IPS DF 6.9 (cell line): Measurements from ENCODE around the gene SLC7A5.
"Not testable (repeated sequence)": the region's sequence is repeated elsewhere in the genome, so short reads cannot be mapped to it uniquely, and the experiment has no call there.

ENCODE experiments used
- DNase-seq: peaks from one replicate; pipeline ENCODE4 v3.0.0-alpha.2; 2013; ENCODE audit warnings: low read depth, low spot score
- H3K27ac ChIP-seq: one replicate; pipeline ENCODE4 v1.5.1; 2013; ENCODE audit warnings: low read length, control low read depth
- H3K27me3 ChIP-seq: 2 replicates; pipeline ENCODE4 v1.6.1; 2013; ENCODE audit warnings: mild to moderate bottlenecking, low read length; ENCODE audit not compliant: control insufficient read depth, insufficient read depth
- H3K36me3 ChIP-seq: 2 replicates; pipeline ENCODE4 v1.6.1; 2013; ENCODE audit warnings: low read length; ENCODE audit not compliant: control insufficient read depth, insufficient read depth
- H3K4me1 ChIP-seq: 2 replicates; pipeline ENCODE4 v1.6.1; 2013; ENCODE audit warnings: low read length; ENCODE audit not compliant: control insufficient read depth, insufficient read depth
- H3K4me3 ChIP-seq: 2 replicates; pipeline ENCODE4 v1.5.1; 2013; ENCODE audit warnings: mild to moderate bottlenecking, low read length
- H3K9me3 ChIP-seq: 2 replicates; pipeline ENCODE4 v1.6.1; 2013; ENCODE audit warnings: low read length, inconsistent platforms; ENCODE audit not compliant: control insufficient read depth, insufficient read depth
- WGBS: extraction: QIAGEN DNeasy Blood & Tissue Kit; methylation state at CpG from one replicate; pipeline ENCODE4 v1.1.7; 2013; ENCODE audit warnings: mixed read lengths, missing lambda C conversion rate; ENCODE audit not compliant: insufficient read length, insufficient coverage; 5-methylcytosine and 5-hydroxymethylcytosine counted together

Gene SLC7A5

DNA sequence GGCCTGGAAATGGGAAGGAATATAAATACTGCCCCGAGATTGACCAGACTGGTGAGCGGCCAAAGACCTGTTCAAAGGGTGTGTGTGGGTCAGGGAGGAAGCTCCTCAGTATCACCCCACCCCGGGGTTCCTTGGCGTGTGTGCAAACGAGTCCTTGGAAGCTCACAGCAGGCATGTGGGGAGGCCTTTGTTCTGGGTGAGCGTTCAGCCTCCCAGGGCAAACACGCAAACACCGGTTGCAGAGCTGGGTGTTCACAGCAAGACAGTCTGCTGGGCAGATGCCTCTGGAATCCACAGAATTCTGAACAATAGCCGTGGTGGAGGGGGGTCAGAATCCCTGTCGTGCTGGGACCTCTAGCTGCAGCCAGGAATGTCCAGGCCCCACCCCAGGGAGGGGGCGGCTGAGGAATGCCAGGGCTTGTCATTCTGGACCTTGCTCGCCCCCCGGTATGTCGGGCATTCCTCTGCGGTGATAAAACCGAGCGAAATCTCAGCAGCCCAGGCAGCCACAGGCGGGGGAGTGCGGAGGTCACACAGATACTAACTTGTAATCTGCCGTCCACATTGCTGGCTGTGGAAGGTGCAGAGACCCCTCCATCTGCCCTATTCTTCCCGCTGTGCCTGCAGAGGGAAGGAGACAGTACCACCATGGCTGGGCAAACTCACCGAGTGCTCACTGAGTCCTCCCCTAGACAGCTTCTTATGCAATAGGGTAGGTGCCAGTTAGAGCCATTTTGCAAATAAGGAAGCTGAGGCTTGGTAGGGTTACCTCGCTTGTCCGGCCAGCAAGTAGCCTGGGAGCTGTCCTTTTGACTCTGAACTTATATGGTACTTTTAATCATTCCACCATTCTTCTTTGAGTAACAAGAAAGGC, 1.3 kb upstream of the SLC7A5 start:
- DNase-seq, H3K4me1 ChIP-seq, H3K4me3 ChIP-seq, H3K27me3 ChIP-seq, H3K27ac ChIP-seq, H3K9me3 ChIP-seq, H3K36me3 ChIP-seq: not testable (repeated sequence)
- WGBS: no CpG with 5 or more reads among the region's 24 CpGs

DNA sequence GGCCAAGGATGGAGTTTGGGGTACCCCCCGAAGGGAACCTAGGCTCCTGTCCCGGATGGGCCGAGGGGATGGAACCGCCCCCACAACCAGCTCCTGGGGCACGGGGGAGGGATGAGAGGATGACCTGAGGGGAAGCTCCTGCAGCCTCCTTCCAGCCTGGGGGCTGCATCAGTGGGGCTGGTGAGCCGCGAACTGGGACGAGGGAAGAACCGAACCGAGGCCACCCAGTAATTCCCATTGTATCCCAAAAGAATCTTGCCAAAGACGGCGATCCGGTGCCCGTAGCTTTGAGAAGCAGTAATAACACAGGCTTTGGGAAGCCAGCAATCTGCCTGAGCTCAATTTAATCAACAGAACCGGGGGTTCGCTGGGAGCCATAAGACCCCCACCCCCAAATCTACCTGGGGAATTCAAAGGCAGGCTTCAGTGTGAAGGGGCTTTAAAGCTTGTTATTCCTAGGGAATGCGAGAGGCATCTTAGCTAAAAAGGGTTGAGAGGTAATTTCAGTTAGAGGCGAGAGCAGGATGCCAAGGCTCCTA, 641 bp upstream of the SLC7A5 start:
- H3K36me3 ChIP-seq, H3K27ac ChIP-seq, H3K4me3 ChIP-seq, DNase-seq, H3K4me1 ChIP-seq, H3K27me3 ChIP-seq, H3K9me3 ChIP-seq: not testable (repeated sequence)
- no CpG with 5 or more reads among the region's 18 CpGs for WGBS

DNA sequence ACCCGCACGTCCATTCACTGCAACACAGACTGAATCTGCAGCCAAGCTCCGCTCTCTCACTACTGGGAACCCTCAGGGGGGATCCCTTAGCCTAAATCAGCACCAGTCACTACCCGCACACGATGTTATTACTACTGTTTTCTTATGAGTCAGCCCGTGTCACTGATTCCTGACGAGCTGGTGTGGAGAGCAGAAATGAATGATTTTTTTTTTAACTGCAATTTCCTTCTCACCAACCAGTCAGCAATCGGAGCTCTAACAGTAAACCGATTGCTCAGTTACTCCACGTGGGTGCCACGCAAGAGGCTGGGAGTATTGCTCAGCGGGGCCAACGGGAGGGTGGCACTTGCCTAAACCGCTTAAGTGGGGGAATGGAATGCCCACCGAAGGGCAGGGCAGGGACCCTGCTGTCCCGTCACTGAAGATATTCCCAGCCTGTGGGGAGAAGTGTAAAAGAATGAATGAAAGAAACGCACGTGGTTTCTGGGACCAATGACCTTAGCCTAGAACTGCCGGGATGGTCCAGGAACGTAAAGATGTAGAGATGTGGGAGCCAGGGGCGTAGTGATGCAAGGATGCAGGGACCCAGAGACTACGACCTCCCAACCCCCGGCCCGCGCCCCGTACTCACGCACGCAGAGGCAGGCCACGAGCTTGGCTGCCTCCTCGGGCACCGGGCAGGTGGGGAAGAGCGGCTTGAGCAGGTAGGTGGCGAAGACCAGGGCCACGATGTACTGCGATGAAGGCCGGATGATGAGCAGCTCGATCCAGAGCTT, 865 bp downstream of the SLC7A5 start:
- peak overlapping the region; percentile 66; the same call in 1 of the 2 replicates for H3K4me3 ChIP-seq
- not testable (repeated sequence) for DNase-seq, H3K27me3 ChIP-seq, H3K9me3 ChIP-seq, H3K36me3 ChIP-seq, H3K4me1 ChIP-seq, H3K27ac ChIP-seq
- WGBS: no CpG with 5 or more reads among the region's 37 CpGs

DNA sequence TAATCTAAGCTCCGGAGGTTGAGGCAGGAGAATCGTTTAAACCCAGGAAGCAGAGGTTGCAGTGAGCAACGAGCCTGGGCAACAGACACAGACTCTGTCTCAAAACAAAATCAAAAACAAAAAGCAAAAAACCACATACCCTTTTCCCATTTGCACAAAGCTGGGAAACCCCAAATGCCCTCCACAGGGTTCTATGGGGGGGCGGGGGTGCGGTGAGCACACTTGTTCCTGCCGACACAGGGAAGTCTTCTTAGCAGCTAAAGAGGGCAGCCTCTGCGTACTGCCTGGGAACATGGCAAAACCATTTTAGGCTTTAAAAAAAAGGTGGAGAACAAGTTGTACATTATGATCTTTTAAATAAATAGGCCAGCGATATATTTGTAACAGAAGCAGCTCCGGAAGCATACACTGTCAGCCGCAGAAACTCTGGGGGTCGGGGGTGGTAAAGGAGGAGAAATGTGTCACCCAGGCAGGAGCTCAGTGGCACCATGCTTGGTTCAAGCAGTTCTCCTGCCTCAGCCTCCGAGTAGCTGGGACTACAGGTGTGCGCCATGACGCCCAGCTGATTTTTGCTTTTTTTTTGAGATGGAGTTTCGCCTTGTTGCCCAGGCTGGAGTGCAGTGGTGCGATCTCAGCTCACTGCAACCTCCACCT, 3.3 kb downstream of the SLC7A5 start:
- DNase-seq, H3K4me1 ChIP-seq, H3K36me3 ChIP-seq, H3K9me3 ChIP-seq, H3K27me3 ChIP-seq, H3K4me3 ChIP-seq, H3K27ac ChIP-seq: not testable (repeated sequence)
- WGBS: no CpG with 5 or more reads among the region's 16 CpGs

DNA sequence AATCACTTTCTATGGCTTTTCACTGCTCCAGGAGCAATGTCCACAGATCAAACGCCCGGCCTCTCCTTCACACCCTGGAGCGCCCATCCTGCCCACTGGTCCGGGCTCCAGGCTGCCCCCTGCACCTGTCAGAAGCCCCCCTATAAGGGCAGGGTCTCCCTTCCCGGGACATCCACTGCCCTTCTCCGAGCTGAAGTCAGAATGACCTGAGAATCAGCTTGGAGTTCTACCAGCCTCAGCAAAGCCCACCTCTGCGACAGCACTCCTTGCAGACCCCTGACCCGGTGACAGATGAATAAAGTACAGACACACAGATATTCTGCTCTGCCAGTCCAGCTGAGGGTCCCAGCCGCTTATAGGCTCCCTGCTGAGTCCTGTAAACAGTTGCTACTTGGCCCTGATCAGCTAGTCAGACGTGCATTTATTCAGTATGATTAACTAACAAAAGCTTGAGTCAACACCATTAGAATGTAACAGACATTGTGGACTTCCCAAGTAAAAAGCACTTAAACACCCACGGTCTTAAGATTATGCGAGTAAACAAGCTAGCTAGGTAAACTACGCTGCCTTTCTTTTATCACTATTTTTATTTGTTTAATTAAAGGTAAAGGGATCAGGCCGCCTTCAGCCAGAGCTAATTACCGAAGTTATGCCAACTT, 4.8 kb downstream of the SLC7A5 start:
- H3K27ac ChIP-seq: no peak overlapping the region
- H3K36me3 ChIP-seq: 0 out of 2 replicates have a peak, but pooled peaks cover 6% of the 10 kb centered on the region
- H3K27me3 ChIP-seq: peaks cover 6% of the 10 kb centered on the region; the same call in 1 of the 2 replicates
- no CpG with 5 or more reads among the region's 15 CpGs for WGBS
- H3K9me3 ChIP-seq: no peaks in the 10 kb centered on the region
- no peak overlapping the region for H3K4me3 ChIP-seq
- DNase-seq: no peak
- H3K4me1 ChIP-seq: peaks cover 5% of the 10 kb centered on the region

DNA sequence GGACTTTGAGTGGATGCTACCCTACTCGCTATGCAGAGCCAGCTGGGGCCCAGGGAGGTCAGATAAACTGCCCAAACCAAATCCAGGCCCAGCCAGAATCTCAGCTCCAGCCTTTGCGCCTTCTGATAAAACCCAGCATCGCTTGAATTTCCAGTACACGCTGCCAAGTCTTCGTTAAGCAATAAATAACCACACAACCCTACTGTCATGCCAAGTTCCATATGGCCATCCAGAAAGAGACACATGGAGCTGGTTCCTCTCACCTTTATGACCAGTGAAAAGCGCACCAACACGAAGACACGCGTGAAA, 6.0 kb downstream of the SLC7A5 start:
- H3K27ac ChIP-seq, H3K27me3 ChIP-seq, H3K4me1 ChIP-seq, DNase-seq, H3K36me3 ChIP-seq, H3K9me3 ChIP-seq, H3K4me3 ChIP-seq: not testable (repeated sequence)
- no CpG with 5 or more reads among the region's 9 CpGs for WGBS

GRCh38 chr16:87862597-87863326, 6.5 kb downstream of the SLC7A5 start:
- no CpG with 5 or more reads among the region's 26 CpGs for WGBS
- not testable (repeated sequence) for H3K36me3 ChIP-seq, H3K9me3 ChIP-seq, H3K4me3 ChIP-seq, H3K27me3 ChIP-seq, DNase-seq, H3K27ac ChIP-seq, H3K4me1 ChIP-seq

GRCh38 chr16:87861300-87862099, 7.8 kb downstream of the SLC7A5 start:
- not testable (repeated sequence) for H3K9me3 ChIP-seq, H3K36me3 ChIP-seq, H3K4me1 ChIP-seq, H3K4me3 ChIP-seq, DNase-seq, H3K27ac ChIP-seq, H3K27me3 ChIP-seq
- no CpG with 5 or more reads among the region's 18 CpGs for WGBS

GRCh38 chr16:87860553-87861299, 8.6 kb downstream of the SLC7A5 start:
- DNase-seq: no peak
- Histone ChIP-seq H3K27me3 (no peaks in the 10 kb centered on the region), H3K27ac (no peak overlapping the region), H3K4me3 (no peak overlapping the region), H3K36me3 (0 out of 2 replicates have a peak, but pooled peaks cover 6% of the 10 kb centered on the region), H3K9me3 (no peaks in the 10 kb centered on the region), H3K4me1 (peaks cover 5% of the 10 kb centered on the region)
- no CpG with 5 or more reads among the region's 26 CpGs for WGBS
